Adrenal gland (tissue), 12 donors: ENCODE measurements around the gene RASAL1. TPM values are rescaled to one million over a fixed set of nuclear protein-coding genes. Genes with fewer than 3 reads are reported as not detected.

Experiments used
- DNase-seq, 7 donors: peaks; one replicate each; pipeline ENCODE4 v3.0.0-alpha.2; 2019 to 2020
- H3K27ac ChIP-seq, 5 donors: fragments of 200-600 bp; sonication (generic) in 4 of 5; 1 replicate in 3 of 5; 2 replicates in 2 of 5; pipeline versions ENCODE4 v1.5.1 to v1.8.0; 2016 to 2020; ENCODE audit warnings: mild to moderate bottlenecking in 1 of 5
- H3K27me3 ChIP-seq: fragments of 200-600 bp; 2 replicates; pipeline ENCODE4 v1.8.0; 2021
- H3K36me3 ChIP-seq, 2 donors: fragments of 200-600 bp; replicated peaks in 1 of 2; 1 replicate in 1 of 2; 2 replicates in 1 of 2; pipeline versions ENCODE4 v1.5.1 to v1.8.0; 2018 to 2022
- H3K4me1 ChIP-seq, 2 donors: fragments of 200-600 bp; replicated peaks in 1 of 2; 1 replicate in 1 of 2; 2 replicates in 1 of 2; pipeline versions ENCODE4 v1.5.1 to v1.8.0; 2018 to 2021
- H3K4me3 ChIP-seq, 4 donors: fragments of 200-600 bp; sonication (generic) in 3 of 4; one replicate each; pipeline ENCODE4 v1.5.1; 2016 to 2018
- H3K9me3 ChIP-seq, 3 donors: fragments of 200-600 bp; sonication (generic) in 1 of 3; replicated peaks in 1 of 3; 1 replicate in 2 of 3; 2 replicates in 1 of 3; pipeline versions ENCODE4 v1.5.1 to v1.8.0; 2016 to 2021
- CTCF ChIP-seq, 6 experiments: fragments of 450-650 bp in 4 of 6; fragments of 200-600 bp in 2 of 6; sonication (generic) in 1 of 6; IDR thresholded peaks; 1 replicate in 5 of 6; 2 replicates in 1 of 6; pipeline versions ENCODE4 v1.5.1 to v1.8.0; 2016 to 2021; ENCODE audit warnings: antibody characterized with exemption in 6 of 6, mild to moderate bottlenecking in 2 of 6, moderate library complexity in 1 of 6
- POLR2A ChIP-seq, 2 donors: fragments of 450-650 bp; IDR thresholded peaks; one replicate each; pipeline ENCODE4 v1.6.1; 2017; ENCODE audit warnings: antibody characterized with exemption in 2 of 2, mild to moderate bottlenecking in 2 of 2, moderate library complexity in 1 of 2
- WGBS, 4 donors: extraction: QIAGEN DNeasy Blood & Tissue Kit in 2 of 4; methylation state at CpG; one replicate each; pipeline versions ENCODE4 v1.1.5 to v1.1.7; 2013 to 2017; 5-methylcytosine and 5-hydroxymethylcytosine counted together
- intact Hi-C, 2 donors: fragments of 100-400 bp; cut with DNase I; formaldehyde crosslinking; loops; one replicate each; pipeline versions ENCODE4 v1.14.1 to v1.15.0; 2022 to 2023
- polyA plus RNA-seq, 3 donors: library from polyadenylated mRNA; stranded (reverse); fragments of 200-250 nt in 2 of 3; fragments of 350-450 nt in 1 of 3; fragmentation: Illumina TruSeq in 1 of 3; extraction: RNeasy Lipid Tissue Mini Kit (QIAGEN cat#74804) in 1 of 3; gene quantifications; one replicate each; pipeline ENCODE4 v1.2.3, GENCODE V29; 2013 to 2014
- total RNA-seq, 9 donors: library from RNA; depleted of rRNA in 4 of 9; stranded (reverse); fragments of >200 nt in 4 of 9; fragments of 120-200 nt in 1 of 9; fragmentation: NEBNext Ultra II Directional in 1 of 9; extraction: Animal tissue kit (Norgen Biotek cat#: 25700) in 1 of 9; gene quantifications; one replicate each; pipeline versions ENCODE4 v1.1.0 to v1.2.4, GENCODE V29; 2013 to 2023
- donor health status: healthy with polysubstance abuse.
- donor health status: Bipolar disorder and iron deficiency.
- donor health status: DM: yes; HTN: yes; CAD: no.
- donor health status: DM: no; HTN: no; CAD: no.
- donor health status: DM: no; HTN: no; CAD: no.
- donor health status: DM: yes; HTN: yes; CAD: no.

Gene RASAL1
- total and polyA plus RNA-seq, 12 donors: 22.6 to 90.4 (median 43.3) TPM

GRCh38 chr12:113099764-113100163 is 35.8 kb downstream of the RASAL1 start:
- H3K36me3 ChIP-seq: no peaks in the 10 kb centered on the region
- WGBS, 4 donors: 72 to 83% (median 79%) methylated on average over 2 to 12 of the region's 12 CpGs
- TF ChIP-seq POLR2A (IDR thresholded peaks at IDR 0.05) (no peak), CTCF (IDR thresholded peaks at IDR 0.05) (no peak)
- DNase-seq: no peak
- no peaks in the 10 kb centered on the region for H3K9me3 ChIP-seq
- no peak overlapping the region for H3K27ac ChIP-seq
- no peaks in the 10 kb centered on the region for H3K27me3 ChIP-seq
- intact Hi-C loops: loop anchor here in 1 of 2 donors (5.0 kb wide), 1 partner anchor 52 kb away; no protein-coding TSS in a partner anchor
- H3K4me1 ChIP-seq: no peaks in the 10 kb centered on the region
- no peak overlapping the region for H3K4me3 ChIP-seq

- no peak for TF ChIP-seq CTCF (IDR thresholded peaks at IDR 0.05)
- TF ChIP-seq POLR2A (IDR thresholded peaks at IDR 0.05): no peak
- Histone ChIP-seq H3K27me3 (no peaks in the 10 kb centered on the region), H3K9me3 (no peaks in the 10 kb centered on the region), H3K36me3 (no peaks in the 10 kb centered on the region), H3K4me3 (no peak overlapping the region), H3K27ac (peak overlapping the region in 1 of 5 donors; percentile 80), H3K4me1 (no peaks in the 10 kb centered on the region)
- intact Hi-C loops: loop anchor here in 1 of 2 donors (5.0 kb wide), 1 partner anchor 52 kb away; no protein-coding TSS in a partner anchor
- no peak for DNase-seq
Observed at GRCh38 chr12:113099364-113099763, 36.2 kb downstream of the RASAL1 start.

- no peak for TF ChIP-seq POLR2A (IDR thresholded peaks at IDR 0.05)
- peak; percentile 84 to 96 (median 93) for TF ChIP-seq CTCF (IDR thresholded peaks at IDR 0.05)
- WGBS, 4 donors: 22 to 28% (median 26%) methylated on average over 14 to 15 of the region's 15 CpGs
Observed at GRCh38 chr12:113098441-113099028, 37.0 kb downstream of the RASAL1 start.

GRCh38 chr12:113097716-113098440 is 37.7 kb downstream of the RASAL1 start:
- H3K4me1 ChIP-seq: peaks cover 0 to 3% of the 10 kb centered on the region in 2 donors
- 43 to 51% (median 47%) methylated on average over 14 of the region's 14 CpGs for WGBS, 4 donors
- no peak overlapping the region for H3K27ac ChIP-seq
- DNase-seq: peak in 6 of 7 donors; percentile 38 to 77 (median 50)
- intact Hi-C loops: loop anchor here in 1 of 2 donors (5.0 kb wide), 1 partner anchor 51 kb away; no protein-coding TSS in a partner anchor
- H3K36me3 ChIP-seq: no peaks in the 10 kb centered on the region
- H3K27me3 ChIP-seq: no peaks in the 10 kb centered on the region
- no peak overlapping the region for H3K4me3 ChIP-seq
- TF ChIP-seq CTCF (IDR thresholded peaks at IDR 0.05): no peak
- no peak for TF ChIP-seq POLR2A (IDR thresholded peaks at IDR 0.05)
- no peaks in the 10 kb centered on the region for H3K9me3 ChIP-seq

More at GRCh38 chr12:113098441-113099028, 37.0 kb downstream of the RASAL1 start:
- Histone ChIP-seq H3K27me3 (no peaks in the 10 kb centered on the region), H3K36me3 (no peaks in the 10 kb centered on the region), H3K9me3 (no peaks in the 10 kb centered on the region), H3K4me3 (no peak overlapping the region), H3K27ac (peak overlapping the region in 3 of 5 donors; percentile 61 to 80 (median 63)), H3K4me1 (no peaks in the 10 kb centered on the region)
- intact Hi-C loops: loop anchor here in 1 of 2 donors (5.0 kb wide), 1 partner anchor 51 kb away; no protein-coding TSS in a partner anchor
- DNase-seq: peak; percentile 91 to 97 (median 95)
